ENCODE measurements around the gene SH3RF1.

SH3RF1 gene

GRCh38 chr4:169189372-169189771, 81.4 kb downstream of the SH3RF1 start:
- Histone ChIP-seq H3K4me1 (ENCODE audit: low read depth, poor library complexity, severe bottlenecking) (peaks cover 20% of the 10 kb centered on the region), H3K27me3 (ENCODE audit: insufficient read depth, low read depth) (no peaks in the 10 kb centered on the region), H4K20me1 (ENCODE audit: insufficient read depth) (no peaks in the 10 kb centered on the region), H3K36me3 (ENCODE audit: insufficient read depth) (no peaks in the 10 kb centered on the region), H3K9ac (no peak overlapping the region), H3K4me3 (IDR thresholded peaks at IDR 0.05; ENCODE audit: insufficient read depth, low read depth, low read length) (no peak overlapping the region), H3K4me2 (no peak overlapping the region), H3K79me2 (ENCODE audit: insufficient read depth, low read depth) (no peaks in the 10 kb centered on the region), H3K27ac (no peak overlapping the region), H2AFZ (ENCODE audit: low read depth) (no peak overlapping the region)
- TF ChIP-seq, protein P1, sequence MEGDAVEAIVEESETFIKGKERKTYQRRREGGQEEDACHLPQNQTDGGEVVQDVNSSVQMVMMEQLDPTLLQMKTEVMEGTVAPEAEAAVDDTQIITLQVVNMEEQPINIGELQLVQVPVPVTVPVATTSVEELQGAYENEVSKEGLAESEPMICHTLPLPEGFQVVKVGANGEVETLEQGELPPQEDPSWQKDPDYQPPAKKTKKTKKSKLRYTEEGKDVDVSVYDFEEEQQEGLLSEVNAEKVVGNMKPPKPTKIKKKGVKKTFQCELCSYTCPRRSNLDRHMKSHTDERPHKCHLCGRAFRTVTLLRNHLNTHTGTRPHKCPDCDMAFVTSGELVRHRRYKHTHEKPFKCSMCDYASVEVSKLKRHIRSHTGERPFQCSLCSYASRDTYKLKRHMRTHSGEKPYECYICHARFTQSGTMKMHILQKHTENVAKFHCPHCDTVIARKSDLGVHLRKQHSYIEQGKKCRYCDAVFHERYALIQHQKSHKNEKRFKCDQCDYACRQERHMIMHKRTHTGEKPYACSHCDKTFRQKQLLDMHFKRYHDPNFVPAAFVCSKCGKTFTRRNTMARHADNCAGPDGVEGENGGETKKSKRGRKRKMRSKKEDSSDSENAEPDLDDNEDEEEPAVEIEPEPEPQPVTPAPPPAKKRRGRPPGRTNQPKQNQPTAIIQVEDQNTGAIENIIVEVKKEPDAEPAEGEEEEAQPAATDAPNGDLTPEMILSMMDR (conservative IDR thresholded peaks at IDR 0.05; ENCODE audit: low read depth, low read length): no peak

- no peaks in the 10 kb centered on the region for H4K20me1 ChIP-seq (ENCODE audit: insufficient read depth)
- no peak overlapping the region for H2AFZ ChIP-seq (ENCODE audit: low read depth)
- H3K27ac ChIP-seq: no peak overlapping the region
- TF ChIP-seq, protein P1 (conservative IDR thresholded peaks at IDR 0.05; ENCODE audit: low read depth, low read length): no peak
- no peaks in the 10 kb centered on the region for H3K27me3 ChIP-seq (ENCODE audit: insufficient read depth, low read depth)
- no peak overlapping the region for H3K9ac ChIP-seq
- H3K4me3 ChIP-seq (IDR thresholded peaks at IDR 0.05; ENCODE audit: insufficient read depth, low read depth, low read length): no peak overlapping the region
- H3K4me2 ChIP-seq: no peak overlapping the region
- peaks cover 20% of the 10 kb centered on the region for H3K4me1 ChIP-seq (ENCODE audit: low read depth, poor library complexity, severe bottlenecking)
- H3K79me2 ChIP-seq (ENCODE audit: insufficient read depth, low read depth): no peaks in the 10 kb centered on the region
- H3K36me3 ChIP-seq (ENCODE audit: insufficient read depth): no peaks in the 10 kb centered on the region
These were observed 82.6 kb downstream of the SH3RF1 start for GRCh38 chr4:169188204-169188603.

DNA sequence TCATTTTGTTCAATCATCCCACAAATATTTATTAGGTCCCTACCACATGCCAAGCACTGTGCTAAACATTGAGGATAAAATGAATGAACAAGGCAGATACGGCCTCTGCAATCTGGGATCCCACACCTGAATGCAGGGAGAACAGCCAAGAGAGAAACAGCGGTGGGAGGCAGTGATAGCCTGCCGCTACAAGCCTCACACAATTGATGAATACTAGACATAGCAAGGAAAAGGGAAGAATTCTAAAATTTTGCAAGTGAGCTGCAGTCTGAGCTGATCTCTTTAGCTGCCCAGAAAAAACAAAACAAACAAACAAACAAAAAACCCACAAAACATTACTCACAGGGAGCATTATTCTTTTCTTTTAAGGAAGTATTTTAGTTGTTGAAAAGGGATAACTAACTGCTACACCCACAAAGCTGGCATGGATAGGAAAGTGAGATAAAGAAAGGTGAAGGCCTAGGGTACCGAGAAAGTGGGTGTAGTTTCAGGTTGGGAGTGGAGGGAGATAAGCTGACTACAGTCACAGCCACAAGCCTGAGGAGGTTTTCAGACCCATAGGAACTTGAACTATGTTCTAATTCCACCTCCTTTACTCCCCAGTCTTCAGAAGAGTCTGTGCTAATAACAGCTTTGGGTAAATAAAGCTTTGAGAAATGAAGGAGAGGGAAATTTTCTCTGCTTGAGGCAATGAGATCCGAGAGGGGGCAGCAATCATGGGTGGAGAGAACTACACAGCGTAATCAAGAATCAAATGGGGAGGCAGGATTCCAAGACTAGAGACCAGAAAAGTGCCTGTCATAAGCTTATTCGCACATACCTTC, 85.4 kb downstream of the SH3RF1 start:
- Histone ChIP-seq H3K79me2 (ENCODE audit: insufficient read depth, low read depth) (no peaks in the 10 kb centered on the region), H3K9ac (no peak overlapping the region), H3K27me3 (ENCODE audit: insufficient read depth, low read depth) (no peaks in the 10 kb centered on the region), H3K4me3 (IDR thresholded peaks at IDR 0.05; ENCODE audit: insufficient read depth, low read depth, low read length) (no peak overlapping the region), H4K20me1 (ENCODE audit: insufficient read depth) (no peaks in the 10 kb centered on the region), H3K4me1 (ENCODE audit: low read depth, poor library complexity, severe bottlenecking) (peaks cover 20% of the 10 kb centered on the region), H3K36me3 (ENCODE audit: insufficient read depth) (no peaks in the 10 kb centered on the region), H3K27ac (no peak overlapping the region), H2AFZ (ENCODE audit: low read depth) (no peak overlapping the region), H3K4me2 (no peak overlapping the region)
- TF ChIP-seq, protein P1 (conservative IDR thresholded peaks at IDR 0.05; ENCODE audit: low read depth, low read length): no peak

- no peaks in the 10 kb centered on the region for H3K79me2 ChIP-seq (ENCODE audit: insufficient read depth, low read depth)
- H3K4me2 ChIP-seq: no peak overlapping the region
- no peaks in the 10 kb centered on the region for H4K20me1 ChIP-seq (ENCODE audit: insufficient read depth)
- no peak overlapping the region for H3K4me3 ChIP-seq (IDR thresholded peaks at IDR 0.05; ENCODE audit: insufficient read depth, low read depth, low read length)
- TF ChIP-seq, protein P1 (conservative IDR thresholded peaks at IDR 0.05; ENCODE audit: low read depth, low read length): no peak
- no peak overlapping the region for H2AFZ ChIP-seq (ENCODE audit: low read depth)
- peaks cover 19% of the 10 kb centered on the region for H3K4me1 ChIP-seq (ENCODE audit: low read depth, poor library complexity, severe bottlenecking)
- no peak overlapping the region for H3K27ac ChIP-seq
- H3K9ac ChIP-seq: no peak overlapping the region
- H3K36me3 ChIP-seq (ENCODE audit: insufficient read depth): no peaks in the 10 kb centered on the region
- H3K27me3 ChIP-seq (ENCODE audit: insufficient read depth, low read depth): no peaks in the 10 kb centered on the region
These were observed 86.1 kb downstream of the SH3RF1 start for GRCh38 chr4:169184686-169185085.
